ENCODE results near the gene PTPRR. TPM values are rescaled to one million over a fixed set of nuclear protein-coding genes. Genes with fewer than 3 reads are reported as not detected.

PTPRR gene
- total RNA-seq, 1 donor: not detected

DNA sequence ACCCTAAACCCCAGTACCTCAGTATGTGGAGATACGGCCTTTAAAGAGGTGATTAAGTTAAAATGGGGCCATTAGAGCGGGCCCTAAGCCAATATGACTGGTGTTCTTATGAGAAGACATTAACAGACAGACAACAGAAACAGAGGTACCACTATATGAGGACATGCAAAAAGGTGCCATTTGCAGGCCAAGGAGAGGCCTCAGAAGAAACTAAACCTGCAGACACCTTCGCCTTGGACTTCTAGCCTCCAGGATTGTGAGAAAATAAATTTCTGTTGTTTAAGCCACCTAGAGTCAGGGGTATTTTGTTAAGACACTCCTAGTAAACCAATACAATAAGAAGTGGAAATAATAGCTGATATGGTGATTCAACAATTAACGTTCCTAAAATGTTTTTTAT lies 315.9 kb downstream of the PTPRR start:
- Histone ChIP-seq H3K4me1 (ENCODE audit: insufficient read depth, low read length) (peaks cover 5% of the 10 kb centered on the region), H3K9me3 (ENCODE audit: low read depth, low read length) (no peaks in the 10 kb centered on the region), H3K4me3 (ENCODE audit: low read length) (no peak overlapping the region), H3K27me3 (ENCODE audit: insufficient read depth, low read length) (peaks cover 35% of the 10 kb centered on the region)

DNA sequence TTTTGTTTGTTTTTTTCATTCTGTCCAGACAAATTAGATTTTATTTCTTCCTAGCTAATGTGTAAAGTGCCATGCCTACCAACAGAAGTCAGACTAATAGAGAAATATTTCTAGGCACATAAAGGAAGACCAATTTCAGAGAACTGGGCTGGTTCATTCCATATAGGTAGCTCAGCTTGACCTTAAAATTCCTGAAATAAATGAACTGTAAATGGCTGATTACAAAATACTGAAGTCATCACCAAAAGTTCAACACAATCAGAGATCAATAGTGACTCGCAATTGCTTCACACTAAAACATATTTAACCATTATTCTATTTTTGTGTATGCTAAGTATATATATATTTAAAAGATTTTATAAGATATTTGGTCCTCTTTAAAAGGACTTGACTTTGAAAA lies 317.5 kb downstream of the PTPRR start:
- H3K4me3 ChIP-seq (ENCODE audit: low read length): no peak overlapping the region
- H3K9me3 ChIP-seq (ENCODE audit: low read depth, low read length): no peaks in the 10 kb centered on the region
- peaks cover 23% of the 10 kb centered on the region for H3K27me3 ChIP-seq (ENCODE audit: insufficient read depth, low read length)
- no peaks in the 10 kb centered on the region for H3K4me1 ChIP-seq (ENCODE audit: insufficient read depth, low read length)

DNA sequence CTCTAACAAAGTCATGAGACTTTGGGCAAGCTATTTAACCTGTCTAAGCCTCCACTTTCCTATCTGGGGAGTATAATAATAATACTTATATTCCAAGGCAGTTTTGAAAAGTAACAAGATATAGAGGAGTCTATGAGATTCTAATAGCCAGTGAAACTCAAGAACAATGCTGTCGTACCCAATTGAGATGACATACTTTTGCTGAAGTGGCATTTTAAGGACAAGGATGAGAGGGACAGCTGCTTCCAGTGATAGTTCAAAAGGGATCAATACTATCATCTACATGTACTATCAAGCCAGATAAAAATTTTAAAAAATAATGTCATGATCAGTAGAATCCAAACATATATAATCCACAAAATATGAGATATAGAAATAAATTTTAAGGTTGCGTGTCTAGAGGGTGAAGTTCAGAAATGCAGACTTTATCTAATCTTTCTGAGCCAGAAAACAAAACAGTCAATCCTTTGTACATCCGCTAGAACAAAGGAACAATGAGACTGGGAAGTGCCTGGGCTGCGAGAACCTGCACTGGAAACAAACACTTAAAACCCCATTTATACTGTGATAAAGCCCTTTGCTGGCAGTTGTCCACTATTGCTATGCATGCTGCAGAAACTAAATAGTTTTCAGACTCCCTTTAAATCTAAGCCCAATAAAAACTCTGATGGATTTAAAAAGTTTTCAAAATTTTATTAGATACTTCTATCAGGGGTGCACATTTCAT lies 321.9 kb downstream of the PTPRR start:
- H3K9me3 ChIP-seq (ENCODE audit: low read depth, low read length): no peaks in the 10 kb centered on the region
- peaks cover 5% of the 10 kb centered on the region for H3K27me3 ChIP-seq (ENCODE audit: insufficient read depth, low read length)
- no peak overlapping the region for H3K4me3 ChIP-seq (ENCODE audit: low read length)
- H3K4me1 ChIP-seq (ENCODE audit: insufficient read depth, low read length): no peaks in the 10 kb centered on the region

DNA sequence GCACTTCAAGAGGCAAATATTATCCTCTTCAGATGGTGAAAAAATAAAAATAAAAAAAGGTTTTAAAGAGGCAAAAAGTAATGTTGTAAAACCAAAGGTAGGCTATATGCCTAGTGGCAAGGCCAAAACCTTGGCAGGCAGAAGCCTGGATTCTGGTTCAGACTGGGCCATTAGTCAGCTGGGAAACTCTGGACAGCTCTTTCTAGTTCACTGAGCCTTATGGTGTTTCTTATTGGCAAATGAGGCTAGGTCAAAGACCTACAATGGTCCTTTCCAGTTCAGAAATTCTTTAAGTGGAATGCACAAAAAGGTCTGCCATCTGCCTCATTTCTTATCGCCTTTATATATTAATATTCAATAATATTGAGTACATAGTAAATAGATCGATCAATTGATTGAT lies 327.9 kb downstream of the PTPRR start:
- no peaks in the 10 kb centered on the region for H3K4me1 ChIP-seq (ENCODE audit: insufficient read depth, low read length)
- H3K27me3 ChIP-seq (ENCODE audit: insufficient read depth, low read length): no peaks in the 10 kb centered on the region
- no peak overlapping the region for H3K4me3 ChIP-seq (ENCODE audit: low read length)
- H3K9me3 ChIP-seq (ENCODE audit: low read depth, low read length): no peaks in the 10 kb centered on the region

DNA sequence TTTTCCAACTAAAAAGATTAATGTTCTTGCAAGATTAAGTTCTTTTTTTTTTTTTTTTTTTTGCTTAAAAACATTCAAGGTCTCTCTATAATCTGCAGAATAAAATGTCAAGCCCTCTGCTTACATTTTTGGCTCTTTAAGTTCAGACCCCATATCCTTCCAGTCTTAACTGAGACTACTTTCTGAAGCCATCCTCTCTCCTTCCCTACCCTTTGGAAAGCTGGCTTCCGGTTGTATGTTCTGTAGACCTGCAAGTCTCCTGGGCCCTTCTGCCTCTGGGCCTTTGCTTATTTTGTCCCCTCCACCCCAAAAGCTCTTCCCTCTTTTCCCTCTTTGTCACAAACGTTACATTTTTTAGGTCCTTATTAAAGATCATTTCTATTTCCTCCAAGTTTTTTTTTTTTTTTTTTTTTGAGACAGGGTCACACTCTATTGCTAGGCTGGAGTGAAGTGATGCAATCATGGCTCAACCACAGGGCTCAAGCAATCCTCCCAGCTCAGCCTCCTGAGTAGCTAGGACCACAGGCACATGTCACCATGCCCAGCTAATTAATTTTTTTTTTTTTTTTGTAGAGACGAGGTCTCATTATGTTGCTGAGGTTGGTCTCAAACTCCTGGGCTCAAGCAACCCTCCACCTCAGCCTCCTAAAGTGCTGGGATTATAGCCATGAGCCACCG lies 329.9 kb downstream of the PTPRR start:
- Histone ChIP-seq H3K4me1 (ENCODE audit: insufficient read depth, low read length) (no peaks in the 10 kb centered on the region), H3K9me3 (ENCODE audit: low read depth, low read length) (no peaks in the 10 kb centered on the region), H3K4me3 (ENCODE audit: low read length) (no peak overlapping the region)

DNA sequence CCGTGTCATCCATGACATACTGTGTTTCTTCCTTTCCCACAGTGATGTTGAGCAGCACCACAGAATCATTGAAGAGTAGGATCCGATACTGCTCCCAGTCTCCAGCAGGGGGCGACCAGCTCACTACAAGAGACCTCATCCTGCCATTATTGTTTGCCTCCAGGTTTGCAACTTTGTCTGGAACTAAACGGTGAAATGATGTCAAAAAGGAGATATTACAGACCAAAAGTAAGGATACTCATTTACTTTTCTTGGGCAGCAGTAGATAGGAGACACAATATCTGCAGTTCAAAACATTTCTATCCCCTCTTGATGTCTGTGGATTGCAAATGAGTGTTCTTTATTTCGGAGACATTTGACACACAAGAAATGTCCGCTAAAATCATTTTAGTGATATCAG lies 330.5 kb downstream of the PTPRR start:
- no peaks in the 10 kb centered on the region for H3K27me3 ChIP-seq (ENCODE audit: insufficient read depth, low read length)
- no peaks in the 10 kb centered on the region for H3K4me1 ChIP-seq (ENCODE audit: insufficient read depth, low read length)
- no peaks in the 10 kb centered on the region for H3K9me3 ChIP-seq (ENCODE audit: low read depth, low read length)
- H3K4me3 ChIP-seq (ENCODE audit: low read length): no peak overlapping the region

More for the DNA sequence above, 329.9 kb downstream of the PTPRR start:
- H3K27me3 ChIP-seq (ENCODE audit: insufficient read depth, low read length): no peaks in the 10 kb centered on the region

Other genes starting within 250 kb of the PTPRR start
- not detected for gene TSPAN8, start 237.3 kb upstream of the PTPRR start, total RNA-seq

Data from mononuclear cell (primary cell).